Hypothalamus (tissue), 51 donors: ENCODE data around the gene JMJD8.

Experiments used
- DNase-seq, 51 donors: peaks; one replicate each; lab custom pipeline; 2025; lab: John Stamatoyannopoulos, UW

Gene JMJD8

GRCh38 chr16:722835-723633 is 38.9 kb upstream of the JMJD8 start:
- peak in 1 of 51 donors; percentile 41 for DNase-seq

- DNase-seq: no peak
Observed at GRCh38 chr16:721765-722540, 37.8 kb upstream of the JMJD8 start.

DNA sequence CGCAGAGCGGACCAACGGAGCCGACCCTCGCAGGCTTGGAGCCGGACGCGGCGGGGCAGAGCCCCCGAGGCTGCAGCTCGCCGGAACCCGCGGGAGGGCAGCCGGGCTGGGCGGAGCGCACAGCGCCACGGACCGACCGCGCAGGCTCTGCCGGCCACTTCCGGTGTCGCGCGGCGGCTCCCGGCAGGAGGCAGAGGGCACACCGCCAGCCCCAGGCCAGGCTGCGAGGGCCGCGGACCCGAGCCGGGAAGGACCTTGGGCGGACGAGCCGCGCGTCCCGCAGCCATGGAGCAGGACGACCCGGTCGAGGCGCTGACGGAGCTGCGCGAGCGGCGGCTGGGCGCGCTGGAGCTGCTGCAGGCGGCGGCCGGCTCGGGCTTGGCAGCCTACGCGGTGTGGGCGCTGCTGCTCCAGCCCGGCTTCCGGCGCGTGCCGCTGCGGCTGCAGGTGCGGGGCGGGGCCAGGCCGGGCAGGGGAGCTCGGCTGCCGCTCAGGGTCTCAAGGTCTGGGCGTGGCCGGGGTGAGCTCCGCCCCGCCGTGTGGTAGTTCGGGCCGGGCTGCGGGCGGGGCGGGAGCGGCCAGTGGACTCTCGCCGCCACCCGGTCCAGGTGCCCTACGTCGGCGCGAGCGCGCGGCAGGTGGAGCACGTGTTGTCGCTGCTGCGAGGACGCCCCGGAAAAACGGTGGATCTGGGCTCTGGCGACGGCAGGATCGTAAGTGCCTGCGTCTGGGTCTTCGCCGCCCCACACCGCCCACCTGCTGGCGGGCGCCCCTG is 37.0 kb upstream of the JMJD8 start, which contains the start of gene ANTKMT:
Gene ANTKMT, plus strand, starts transcription at position 157 of the 775 bp plus-strand sequence. Its CDS starts 129 bp downstream, at position 286.
- DNase-seq: peak in 48 of 51 donors; percentile 36 to 85 (median 74)

DNA sequence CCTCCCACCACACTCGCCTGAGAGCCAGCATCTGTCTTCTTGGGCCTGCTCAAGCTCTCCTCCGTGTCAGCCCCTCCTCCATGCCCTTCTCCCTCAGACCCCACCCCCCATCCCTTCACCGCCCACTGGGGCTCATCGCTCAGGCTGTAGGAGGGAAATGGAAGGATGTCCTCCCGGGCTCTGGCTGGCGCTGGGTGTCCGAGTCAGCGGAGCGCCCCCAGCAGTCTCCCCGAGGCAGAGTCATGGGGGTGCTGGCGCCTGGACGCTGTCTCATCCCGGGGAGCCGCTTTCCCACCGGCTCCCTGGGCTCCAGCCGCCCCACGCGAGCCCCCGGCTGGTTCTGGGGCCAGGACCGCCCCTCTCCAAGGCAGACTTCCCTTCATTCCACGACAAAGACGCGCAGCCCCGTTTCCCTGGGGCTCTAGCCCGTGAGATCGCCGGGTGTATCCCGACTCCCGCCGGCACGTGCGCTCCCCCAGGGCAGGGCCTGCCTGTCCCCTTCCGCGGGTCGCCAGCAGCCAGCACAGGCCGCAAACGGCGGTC is 36.4 kb upstream of the JMJD8 start:
- DNase-seq: peak in 47 of 51 donors; percentile 23 to 83 (median 64)

GRCh38 chr16:719815-720446 is 35.8 kb upstream of the JMJD8 start:
- peak in 5 of 51 donors; percentile 23 to 67 (median 48) for DNase-seq

DNA sequence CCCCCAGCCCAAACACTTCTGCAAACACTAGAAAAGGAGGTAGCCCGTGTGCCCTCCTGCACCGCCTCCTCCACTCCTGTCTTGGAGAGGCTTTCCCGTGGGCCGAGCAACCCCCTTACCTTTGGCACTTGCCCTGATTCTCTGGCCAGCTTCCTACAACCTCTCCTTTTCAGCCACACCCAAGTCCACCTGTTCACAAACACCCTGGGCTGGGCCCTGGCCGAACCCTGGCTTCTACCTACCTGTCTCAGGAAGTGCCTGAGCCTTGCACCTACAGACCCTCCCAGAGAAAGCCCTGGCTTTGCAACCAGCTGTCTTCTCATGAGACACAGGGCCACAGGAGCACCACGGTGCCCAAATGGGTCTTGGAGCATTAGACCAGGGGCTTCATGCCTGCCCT is 34.8 kb upstream of the JMJD8 start:
- DNase-seq: no peak

DNA sequence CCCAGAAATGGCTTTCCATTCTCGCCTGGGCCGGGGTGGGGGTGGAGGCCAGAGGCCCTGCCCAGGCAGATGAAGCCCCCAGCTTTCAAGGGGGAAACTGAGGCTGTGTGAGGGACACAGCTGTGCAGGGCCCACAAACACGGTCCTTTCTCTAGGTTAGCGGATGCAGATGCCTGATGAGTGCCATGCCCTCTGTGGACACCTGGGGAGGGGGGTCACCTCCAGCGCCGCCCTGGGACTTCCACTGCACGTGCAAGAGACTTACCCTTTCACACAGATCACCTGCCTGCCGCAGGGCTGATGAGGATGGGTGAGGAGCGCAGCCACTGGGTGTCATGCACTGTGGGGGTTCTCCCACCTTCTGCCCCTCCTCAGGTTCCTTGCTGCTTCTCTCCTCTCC is 34.3 kb upstream of the JMJD8 start:
- no peak for DNase-seq

DNA sequence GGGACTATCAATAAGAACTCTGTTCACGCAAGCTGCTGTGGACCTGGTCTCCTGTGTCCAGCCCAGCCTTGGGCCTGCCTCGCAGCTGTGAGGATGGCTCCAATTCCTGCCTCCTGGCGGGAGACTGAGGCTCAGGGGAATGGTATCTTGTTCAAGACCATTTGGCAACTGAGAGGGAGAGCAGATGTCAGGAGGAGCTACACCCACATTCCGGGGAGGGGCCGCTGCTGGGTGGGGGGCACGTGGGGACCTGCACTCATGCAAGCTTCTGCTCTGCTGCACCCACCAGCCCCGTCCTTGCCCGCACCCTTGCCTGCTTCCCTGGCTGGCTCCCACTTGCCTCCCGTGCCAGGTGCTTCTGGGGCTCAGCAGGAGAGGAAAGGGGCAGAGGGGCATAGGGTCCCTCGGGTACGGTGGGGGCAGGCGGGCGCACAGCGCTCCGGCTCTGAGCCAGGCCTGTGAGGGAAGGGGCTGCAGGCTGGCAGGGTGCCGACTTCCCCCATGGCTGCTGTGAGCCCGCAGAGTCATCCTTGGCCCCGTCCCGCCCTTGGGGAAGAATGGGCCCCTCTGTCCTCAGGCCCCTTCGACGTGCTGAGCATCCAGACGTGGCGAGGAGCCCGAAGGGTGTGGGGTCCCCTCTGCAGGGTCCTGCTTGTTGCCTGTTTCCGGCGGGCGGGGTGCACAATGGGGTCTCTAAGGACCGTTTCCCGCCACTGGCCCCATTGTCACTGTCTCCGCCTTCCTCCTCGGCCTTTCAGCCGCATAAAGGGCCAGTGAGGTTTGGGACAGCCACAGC is 33.5 kb upstream of the JMJD8 start:
- peak in 14 of 51 donors; percentile 13 to 49 (median 27) for DNase-seq

DNA sequence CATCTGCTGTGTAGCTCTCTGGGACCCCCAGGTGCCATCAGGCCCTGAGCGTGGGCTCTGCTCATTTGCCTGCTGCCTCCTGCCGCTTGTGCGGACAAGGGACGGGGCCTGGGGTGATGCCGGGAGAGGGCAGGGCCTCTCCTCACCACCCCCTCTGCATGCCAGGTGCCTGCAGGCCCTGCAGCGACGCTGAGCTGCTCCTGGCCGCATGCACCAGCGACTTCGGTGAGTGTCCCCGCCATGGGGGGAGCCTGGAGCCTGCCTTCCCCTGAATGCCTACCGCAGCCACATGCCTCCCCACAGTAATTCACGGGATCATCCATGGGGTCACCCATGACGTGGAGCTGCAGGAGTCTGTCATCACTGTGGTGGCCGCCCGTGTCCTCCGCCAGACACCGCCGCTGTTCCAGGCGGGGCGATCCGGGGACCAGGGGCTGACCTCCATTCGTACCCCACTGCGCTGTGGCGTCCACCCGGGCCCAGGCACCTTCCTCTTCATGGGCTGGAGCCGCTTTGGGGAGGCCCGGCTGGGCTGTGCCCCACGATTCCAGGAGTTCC is 32.7 kb upstream of the JMJD8 start:
- DNase-seq: no peak

GRCh38 chr16:716200-716568 is 32.0 kb upstream of the JMJD8 start:
- DNase-seq: peak; percentile 35 to 96 (median 85)

GRCh38 chr16:715477-716199 is 31.5 kb upstream of the JMJD8 start:
- DNase-seq: peak in 10 of 51 donors; percentile 32 to 68 (median 54)

- peak in 50 of 51 donors; percentile 41 to 96 (median 85) for DNase-seq
Observed at GRCh38 chr16:714558-715476, 30.7 kb upstream of the JMJD8 start, which contains the start of gene METRN. Gene METRN, plus strand, starts transcription at chr16:715118. Its CDS starts 172 bp downstream, at chr16:715290.

DNA sequence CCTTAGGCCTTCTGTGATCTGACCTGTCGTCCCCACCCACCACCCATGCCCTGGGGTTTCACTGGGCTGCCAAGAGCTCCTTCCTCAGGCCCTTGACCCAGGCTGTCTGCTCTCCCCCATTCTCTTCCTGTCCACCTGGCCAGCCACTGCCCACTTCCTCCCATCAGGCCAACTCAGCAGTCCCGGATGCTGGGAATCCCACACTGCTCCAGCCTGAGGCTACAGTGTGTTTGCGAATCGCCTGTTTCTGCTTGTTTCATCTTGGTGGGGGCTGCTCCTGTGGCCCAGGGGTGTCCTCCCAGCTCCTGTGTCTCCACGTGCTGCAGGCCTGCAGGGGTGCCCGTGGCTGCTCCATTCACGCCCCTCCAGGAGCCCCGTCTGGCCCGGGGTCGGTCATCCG is 29.9 kb upstream of the JMJD8 start:
- no peak for DNase-seq

GRCh38 chr16:712740-713250 is 28.7 kb upstream of the JMJD8 start:
- DNase-seq: peak in 3 of 51 donors; percentile 8 to 33 (median 29)

DNA sequence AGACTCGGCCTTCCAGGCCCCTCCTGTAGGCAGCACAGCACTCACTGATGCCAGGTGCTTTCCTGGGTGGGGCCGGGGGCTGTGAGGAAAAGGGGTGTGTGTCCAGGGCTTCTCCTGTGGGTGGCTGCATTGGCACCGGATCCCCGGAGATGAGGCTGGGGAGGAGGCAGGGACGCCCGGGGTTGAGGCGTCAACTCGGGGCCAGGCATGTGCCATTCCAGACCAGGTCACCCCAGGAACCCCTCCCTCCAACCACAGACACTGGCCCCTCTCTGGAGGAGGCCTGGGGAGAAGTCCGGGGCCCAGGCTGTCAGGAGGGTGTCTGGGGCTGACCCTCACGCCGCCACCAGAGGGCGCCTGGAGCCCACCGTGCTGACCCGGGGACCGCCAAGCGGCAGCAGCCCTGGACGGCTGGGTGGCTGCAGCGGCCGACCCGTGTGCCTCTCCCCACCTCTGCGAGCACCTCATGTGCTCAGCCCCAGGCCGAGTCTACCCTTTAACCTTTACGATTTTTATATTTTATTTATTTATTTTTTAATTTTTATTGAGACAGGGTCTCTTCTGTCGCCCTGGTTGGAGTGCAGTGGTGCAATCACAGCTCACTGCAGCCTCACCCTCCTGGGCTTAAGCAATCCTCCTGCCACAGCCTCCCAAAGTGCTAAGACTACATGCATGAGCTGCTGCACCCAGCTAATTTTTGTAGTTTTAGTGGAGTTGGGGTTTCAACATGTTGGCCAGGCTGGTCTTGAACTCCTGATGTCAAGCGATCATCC is 27.6 kb upstream of the JMJD8 start:
- peak in 48 of 51 donors; percentile 19 to 87 (median 60) for DNase-seq

GRCh38 chr16:711084-711483 is 26.9 kb upstream of the JMJD8 start:
- no peak for DNase-seq
